Nephron (organoid): ENCODE measurements around the gene TOM1.

ENCODE experiments used
- H3K27ac Mint-ChIP-seq, 3 experiments: 2 replicates each; pipeline ENCODE4 v1.8.0; 2020; ENCODE audit warnings: mixed read lengths in 3 of 3, mild to moderate bottlenecking in 2 of 3, moderate library complexity in 1 of 3
- H3K27me3 Mint-ChIP-seq: 2 replicates; pipeline ENCODE4 v1.8.0; 2021; ENCODE audit warnings: low read depth, mild to moderate bottlenecking, moderate library complexity, mixed read lengths
- H3K36me3 Mint-ChIP-seq: 2 replicates; pipeline ENCODE4 v1.8.0; 2020; ENCODE audit warnings: low read depth, mixed read lengths
- H3K4me1 Mint-ChIP-seq: 2 replicates; pipeline ENCODE4 v1.8.0; 2020; ENCODE audit warnings: mixed read lengths
- H3K4me3 Mint-ChIP-seq, 3 experiments: 2 replicates each; pipeline ENCODE4 v1.8.0; 2020; ENCODE audit warnings: mild to moderate bottlenecking in 3 of 3, mixed read lengths in 3 of 3, moderate library complexity in 2 of 3
- H3K9me3 Mint-ChIP-seq: 2 replicates; pipeline ENCODE4 v1.8.0; 2020; ENCODE audit warnings: mixed read lengths
- TF ChIP-seq, protein P1 (sequence below), 3 experiments: fragments of 200-600 bp; sonication (generic); IDR thresholded peaks; one replicate each; pipeline ENCODE4 v1.5.0; 2021; ENCODE audit warnings: antibody characterized with exemption in 3 of 3; ENCODE audit not compliant: unreplicated experiment in 3 of 3

TOM1 gene

DNA sequence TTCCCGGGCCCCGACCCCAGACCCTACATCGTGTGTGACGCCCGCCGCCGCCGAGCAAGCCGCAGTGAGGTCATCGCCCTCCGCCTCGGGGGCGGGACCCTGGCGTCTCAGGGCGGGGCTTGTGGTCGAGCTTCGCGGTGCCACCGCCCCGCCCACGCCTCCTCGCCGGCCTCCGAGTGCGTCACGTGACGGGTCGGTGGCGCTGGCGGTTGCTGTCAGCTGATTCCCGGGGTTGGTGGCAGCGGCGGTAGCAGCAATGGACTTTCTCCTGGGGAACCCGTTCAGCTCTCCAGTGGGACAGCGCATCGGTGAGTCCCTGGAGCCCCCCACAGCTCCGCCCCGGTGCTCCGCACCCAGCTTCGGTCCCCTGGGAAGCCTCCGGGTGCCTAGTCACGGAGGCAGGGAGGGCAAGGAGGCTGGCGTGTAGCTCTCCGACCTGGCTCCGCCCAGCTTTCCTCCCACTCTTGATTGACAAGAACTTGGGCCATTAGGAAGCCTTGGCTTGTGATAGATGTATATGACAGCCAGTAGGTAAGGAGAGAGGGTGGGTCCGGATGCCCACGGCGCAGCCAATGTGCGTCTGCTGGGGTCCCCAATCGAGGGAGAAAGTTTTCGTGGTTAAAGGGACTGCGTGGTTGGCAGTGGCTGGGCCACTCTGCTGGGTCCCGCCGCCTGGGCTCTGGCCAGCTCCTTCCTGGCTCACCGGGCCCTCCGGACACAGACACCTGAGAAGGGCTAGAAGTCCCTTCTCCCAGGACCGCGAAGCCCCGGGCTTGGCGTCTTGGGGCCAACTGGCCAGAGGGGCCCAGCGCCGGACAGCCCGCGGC is at the start of gene TOM1:
Gene TOM1 (plus strand): TSS at position 222 of the 827 bp plus-strand sequence. CDS start 35 bp downstream, at position 257.
- Mint-ChIP-seq H3K9me3 (no peaks in the 10 kb centered on the region), H3K4me3 (peak within 1 kb of the TSS; percentile 88 to 96 (median 94)), H3K27ac (peak within 1 kb of the TSS; percentile 91 to 94 (median 93)), H3K36me3 (peaks cover 15% of the 10 kb centered on the region), H3K4me1 (peaks cover 19% of the 10 kb centered on the region), H3K27me3 (peaks cover 4% of the 10 kb centered on the region)
- TF ChIP-seq, protein P1, sequence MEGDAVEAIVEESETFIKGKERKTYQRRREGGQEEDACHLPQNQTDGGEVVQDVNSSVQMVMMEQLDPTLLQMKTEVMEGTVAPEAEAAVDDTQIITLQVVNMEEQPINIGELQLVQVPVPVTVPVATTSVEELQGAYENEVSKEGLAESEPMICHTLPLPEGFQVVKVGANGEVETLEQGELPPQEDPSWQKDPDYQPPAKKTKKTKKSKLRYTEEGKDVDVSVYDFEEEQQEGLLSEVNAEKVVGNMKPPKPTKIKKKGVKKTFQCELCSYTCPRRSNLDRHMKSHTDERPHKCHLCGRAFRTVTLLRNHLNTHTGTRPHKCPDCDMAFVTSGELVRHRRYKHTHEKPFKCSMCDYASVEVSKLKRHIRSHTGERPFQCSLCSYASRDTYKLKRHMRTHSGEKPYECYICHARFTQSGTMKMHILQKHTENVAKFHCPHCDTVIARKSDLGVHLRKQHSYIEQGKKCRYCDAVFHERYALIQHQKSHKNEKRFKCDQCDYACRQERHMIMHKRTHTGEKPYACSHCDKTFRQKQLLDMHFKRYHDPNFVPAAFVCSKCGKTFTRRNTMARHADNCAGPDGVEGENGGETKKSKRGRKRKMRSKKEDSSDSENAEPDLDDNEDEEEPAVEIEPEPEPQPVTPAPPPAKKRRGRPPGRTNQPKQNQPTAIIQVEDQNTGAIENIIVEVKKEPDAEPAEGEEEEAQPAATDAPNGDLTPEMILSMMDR (IDR thresholded peaks at IDR 0.05; ENCODE audit: unreplicated experiment in 3 of 3) = no peak

DNA sequence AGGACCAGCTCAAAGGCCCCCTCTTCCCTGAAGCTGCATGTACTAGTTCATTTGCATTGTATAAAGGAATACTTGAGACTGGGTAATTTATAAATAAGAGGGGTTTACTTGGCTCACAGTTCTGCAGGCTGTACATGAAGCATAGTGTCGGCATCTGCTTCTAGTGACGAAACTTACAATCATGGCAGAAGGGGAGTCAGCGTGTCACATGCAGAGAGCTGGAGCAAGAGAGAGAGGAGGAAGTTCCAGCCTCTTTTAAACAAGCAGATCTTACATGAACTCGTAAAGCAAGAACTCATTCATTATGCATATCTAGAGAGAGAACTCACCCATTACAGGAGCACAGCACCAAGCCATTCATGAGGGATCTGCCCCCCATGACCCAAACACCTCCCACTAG is 49.5 kb upstream of the TOM1 start:
- peaks cover 3% of the 10 kb centered on the region for H3K9me3 Mint-ChIP-seq
- no peak overlapping the region for H3K4me3 Mint-ChIP-seq
- H3K36me3 Mint-ChIP-seq = no peaks in the 10 kb centered on the region
- H3K27ac Mint-ChIP-seq = no peak overlapping the region
- peaks cover 3% of the 10 kb centered on the region for H3K27me3 Mint-ChIP-seq
- H3K4me1 Mint-ChIP-seq = no peaks in the 10 kb centered on the region
- TF ChIP-seq, protein P1 (IDR thresholded peaks at IDR 0.05; ENCODE audit: unreplicated experiment in 3 of 3) = no peak

DNA sequence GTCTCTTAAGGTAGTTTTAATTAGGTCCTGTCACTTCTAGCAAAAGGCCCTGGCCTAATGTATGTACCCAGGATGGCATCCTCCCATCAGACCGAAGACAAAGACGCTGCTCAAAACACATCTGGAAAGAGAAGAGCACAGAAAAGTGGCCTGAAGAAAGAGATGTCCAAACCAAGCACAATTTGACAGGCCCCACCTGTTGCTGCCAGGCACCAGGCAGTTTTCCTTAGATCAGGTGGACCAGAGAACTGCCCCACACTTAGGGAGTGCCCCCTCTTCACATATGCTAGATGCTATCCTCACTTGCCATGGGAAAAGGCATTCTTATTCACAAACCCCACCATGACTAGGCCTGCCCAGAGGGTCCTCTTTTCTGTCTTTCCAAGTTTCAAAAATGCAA is 45.7 kb upstream of the TOM1 start:
- Mint-ChIP-seq H3K4me3 (no peak overlapping the region), H3K9me3 (no peaks in the 10 kb centered on the region), H3K27me3 (peaks cover 3% of the 10 kb centered on the region), H3K36me3 (peaks cover 3% of the 10 kb centered on the region), H3K27ac (no peak overlapping the region), H3K4me1 (peaks cover 15% of the 10 kb centered on the region)
- TF ChIP-seq, protein P1 (IDR thresholded peaks at IDR 0.05; ENCODE audit: unreplicated experiment in 3 of 3) = no peak

DNA sequence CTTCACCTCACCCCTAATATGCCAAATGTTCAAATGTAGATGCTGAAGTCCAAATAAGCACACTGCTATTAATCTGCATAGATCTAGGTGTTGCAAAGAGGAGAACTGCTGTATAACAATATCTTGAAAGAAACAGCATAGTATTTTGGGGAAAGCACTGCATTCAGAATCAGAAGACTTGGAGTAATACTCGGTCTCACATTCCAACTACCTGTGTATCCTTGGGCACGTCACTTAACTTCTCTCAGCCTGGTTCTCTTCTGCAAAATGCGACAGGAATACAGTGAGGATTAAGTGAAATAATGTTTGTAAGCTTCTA is 42.7 kb upstream of the TOM1 start:
- H3K4me1 Mint-ChIP-seq = peaks cover 25% of the 10 kb centered on the region
- H3K4me3 Mint-ChIP-seq = peak overlapping the region; percentile 95 to 98 (median 97)
- H3K9me3 Mint-ChIP-seq = no peaks in the 10 kb centered on the region
- peaks cover 3% of the 10 kb centered on the region for H3K27me3 Mint-ChIP-seq
- TF ChIP-seq, protein P1 (IDR thresholded peaks at IDR 0.05; ENCODE audit: unreplicated experiment in 3 of 3) = no peak
- H3K27ac Mint-ChIP-seq = peak overlapping the region; percentile 88 to 98 (median 97)
- peaks cover 7% of the 10 kb centered on the region for H3K36me3 Mint-ChIP-seq

DNA sequence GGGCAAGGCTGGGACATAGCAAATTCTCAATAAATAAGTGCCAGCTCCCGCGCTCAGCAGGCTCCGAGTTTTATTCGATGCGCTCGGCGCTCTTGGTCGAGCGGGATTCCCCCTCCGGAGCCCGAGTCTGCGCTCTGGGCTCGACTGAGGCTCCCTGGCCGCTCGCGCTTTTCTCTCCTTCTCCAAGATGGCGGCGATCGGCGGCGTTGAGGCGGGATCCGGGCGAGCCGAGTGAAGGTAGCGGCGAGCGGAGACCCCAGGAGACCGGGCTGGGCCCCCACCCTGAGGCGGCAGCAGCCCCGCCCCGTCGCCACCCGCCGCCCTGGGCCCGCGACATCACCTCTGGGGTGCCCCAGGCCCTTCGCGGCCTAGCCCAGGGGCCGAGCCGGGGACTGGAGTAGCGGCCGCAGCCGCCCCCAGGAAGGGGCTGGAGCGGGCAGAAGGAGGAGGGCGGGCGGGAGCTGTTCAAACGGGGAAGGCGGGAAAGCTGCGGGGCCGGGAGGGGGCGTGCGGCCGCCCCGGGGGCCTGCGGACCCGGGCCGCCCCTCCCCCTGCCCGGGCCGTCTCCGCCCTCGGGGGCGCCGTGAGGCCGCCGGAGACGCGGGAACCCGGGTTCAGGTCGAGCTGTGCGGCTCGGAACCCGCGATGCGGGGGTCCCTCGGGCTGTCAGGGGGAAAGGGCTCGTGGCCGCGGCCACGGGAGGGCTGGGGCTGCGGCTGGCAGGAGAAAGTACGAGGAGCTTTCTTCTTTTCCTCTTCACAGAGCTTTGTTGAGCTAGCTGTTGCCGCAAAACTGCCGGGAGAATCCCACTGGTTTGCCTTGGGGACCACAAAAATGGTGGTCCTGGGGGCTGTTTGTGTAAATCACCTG is 42.1 kb upstream of the TOM1 start, which contains the start of gene HMGXB4:
Gene HMGXB4 (plus strand): TSS at position 173 of the 870 bp plus-strand sequence. CDS start 4,898 bp downstream, outside the sequence.
- peaks cover 25% of the 10 kb centered on the region for H3K4me1 Mint-ChIP-seq
- H3K9me3 Mint-ChIP-seq = no peaks in the 10 kb centered on the region
- peak within 1 kb of the TSS; percentile 95 to 99 (median 99) for H3K4me3 Mint-ChIP-seq
- TF ChIP-seq, protein P1 (IDR thresholded peaks at IDR 0.05; ENCODE audit: unreplicated experiment in 3 of 3) = peak in 2 of 3 experiments; percentile 9 to 37
- H3K27ac Mint-ChIP-seq = peak within 1 kb of the TSS; percentile 99 to 100 (median 100)
- H3K36me3 Mint-ChIP-seq = peaks cover 13% of the 10 kb centered on the region
- peaks cover 3% of the 10 kb centered on the region for H3K27me3 Mint-ChIP-seq
